Thyroid gland (tissue), 4 donors: ENCODE results near the gene SMIM1.

Source experiments
- POLR2A ChIP-seq, 2 donors: fragments of 450-650 bp; IDR thresholded peaks; one replicate each; pipeline ENCODE4 v1.6.1; 2017; ENCODE audit warnings: antibody characterized with exemption in 2 of 2, mild to moderate bottlenecking in 2 of 2, moderate library complexity in 1 of 2
- TF ChIP-seq, protein P1 (sequence below), 6 experiments: fragments of 200-600 bp in 3 of 6; fragments of 450-650 bp in 3 of 6; sonication (generic) in 3 of 6; IDR thresholded peaks; one replicate each; pipeline ENCODE4 v1.5.1; 2016 to 2019; ENCODE audit warnings: antibody characterized with exemption in 6 of 6, mild to moderate bottlenecking in 2 of 6, inconsistent platforms in 1 of 6, moderate library complexity in 1 of 6

DNA sequence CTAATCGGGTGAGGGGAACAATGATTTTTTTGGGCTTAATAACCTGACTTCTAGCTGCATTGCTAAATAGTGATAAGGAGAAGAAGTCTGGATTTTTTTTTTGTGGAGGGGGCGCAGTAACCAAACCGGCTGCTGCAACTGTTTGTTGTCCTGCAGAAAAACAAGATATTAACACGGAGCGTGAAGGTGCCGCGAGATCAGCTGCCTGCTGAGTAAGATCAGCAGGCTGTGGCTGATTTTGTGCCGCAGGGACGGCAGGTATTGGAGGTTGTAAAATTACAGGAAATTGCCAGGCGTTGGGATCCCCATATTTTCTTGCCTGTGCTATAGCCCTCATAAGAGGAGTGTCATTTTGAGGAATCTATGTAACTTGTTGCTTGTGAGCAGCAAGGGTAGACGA, 32.5 kb downstream of the SMIM1 start:
- TF ChIP-seq, protein P1, sequence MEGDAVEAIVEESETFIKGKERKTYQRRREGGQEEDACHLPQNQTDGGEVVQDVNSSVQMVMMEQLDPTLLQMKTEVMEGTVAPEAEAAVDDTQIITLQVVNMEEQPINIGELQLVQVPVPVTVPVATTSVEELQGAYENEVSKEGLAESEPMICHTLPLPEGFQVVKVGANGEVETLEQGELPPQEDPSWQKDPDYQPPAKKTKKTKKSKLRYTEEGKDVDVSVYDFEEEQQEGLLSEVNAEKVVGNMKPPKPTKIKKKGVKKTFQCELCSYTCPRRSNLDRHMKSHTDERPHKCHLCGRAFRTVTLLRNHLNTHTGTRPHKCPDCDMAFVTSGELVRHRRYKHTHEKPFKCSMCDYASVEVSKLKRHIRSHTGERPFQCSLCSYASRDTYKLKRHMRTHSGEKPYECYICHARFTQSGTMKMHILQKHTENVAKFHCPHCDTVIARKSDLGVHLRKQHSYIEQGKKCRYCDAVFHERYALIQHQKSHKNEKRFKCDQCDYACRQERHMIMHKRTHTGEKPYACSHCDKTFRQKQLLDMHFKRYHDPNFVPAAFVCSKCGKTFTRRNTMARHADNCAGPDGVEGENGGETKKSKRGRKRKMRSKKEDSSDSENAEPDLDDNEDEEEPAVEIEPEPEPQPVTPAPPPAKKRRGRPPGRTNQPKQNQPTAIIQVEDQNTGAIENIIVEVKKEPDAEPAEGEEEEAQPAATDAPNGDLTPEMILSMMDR (IDR thresholded peaks at IDR 0.05), result no peak
- no peak for TF ChIP-seq POLR2A (IDR thresholded peaks at IDR 0.05)
